ENCODE results near the gene HCK. TPM values are rescaled to one million over a fixed set of nuclear protein-coding genes. Genes with fewer than 3 reads are reported as not detected.

The HCK gene
- total and polyA plus RNA-seq, 9 of the 15 experiments (the other 6 are each of a cell fraction or from before 2014, with no cell fraction given) = 0.09 to 0.51 (median 0.27) TPM; not detected in 6

DNA sequence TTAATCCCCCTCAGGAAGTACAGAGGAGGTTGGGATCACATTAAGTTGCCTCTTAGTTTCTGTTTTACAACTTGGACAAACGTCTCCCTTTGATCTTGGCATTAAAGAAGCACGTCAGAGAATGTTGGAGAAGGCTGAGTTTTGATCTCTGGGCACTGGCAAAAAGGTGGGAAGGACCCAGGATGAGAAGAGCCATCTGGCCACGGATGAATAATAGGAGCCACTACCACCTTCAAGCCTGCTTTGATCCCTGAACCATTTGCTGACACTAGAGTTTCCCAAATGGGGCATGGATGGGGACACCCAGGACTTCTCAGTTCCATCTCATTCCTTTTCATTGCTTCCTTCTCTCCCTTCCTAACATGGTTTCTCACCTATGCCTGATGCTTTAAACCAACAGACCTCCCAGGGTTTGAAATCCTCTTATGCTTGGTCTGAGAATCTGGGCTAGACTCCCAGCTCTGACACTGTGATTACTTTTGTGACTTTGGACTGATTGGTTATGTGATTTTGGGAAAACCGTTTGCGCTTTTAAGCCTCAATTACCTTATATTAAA, 63.2 kb downstream of the HCK start:
- Histone ChIP-seq H3K36me3 (ENCODE audit: control insufficient read depth, insufficient read depth, low read length) (peaks cover 29% of the 10 kb centered on the region), H3K4me1 (replicated peaks in 1 of 2; ENCODE audit: control insufficient read depth in 2 of 2, insufficient read depth in 2 of 2, low read length in 2 of 2) (peaks cover 3 to 12% of the 10 kb centered on the region in 2 experiments; a peak in 3 of 5 replicates), H3K9me3 (replicated peaks; ENCODE audit: control insufficient read depth, insufficient read depth, low read depth, low read length) (no peaks in the 10 kb centered on the region), H4K20me1 (replicated peaks; ENCODE audit: control insufficient read depth, insufficient read depth, low read length) (peaks cover 25% of the 10 kb centered on the region; the same call in 1 of the 2 replicates), H3K79me2 (ENCODE audit: control insufficient read depth, insufficient read depth, low read length) (peaks cover 90% of the 10 kb centered on the region), H3K9ac (ENCODE audit: insufficient read depth in 1 of 2, low read depth in 2 of 2, low read length in 2 of 2) (no peak overlapping the region), H3K27ac (ENCODE audit: extremely low read depth, low read depth, low read length) (no peak overlapping the region), H3K4me2 (ENCODE audit: insufficient read depth, low read length) (no peak overlapping the region), H3K4me3 (no peak overlapping the region), H2AFZ (ENCODE audit: low read depth, low read length) (no peak overlapping the region), H3K27me3 (ENCODE audit: control insufficient read depth in 2 of 2, insufficient read depth in 2 of 2, low read length in 2 of 2) (no peaks in the 10 kb centered on the region), H3K9me1 (ENCODE audit: control insufficient read depth, insufficient read depth, low read length) (no peaks in the 10 kb centered on the region)
- intact Hi-C loops (cut with micrococcal nuclease) = no loop called here
- ChIA-PET POLR2A (no interaction called here), CTCF (ENCODE audit: low intra/inter-chr PET ratio) (interaction anchor here (0.6 kb wide), 1 partner anchor 539 kb away, joined by 3 read pairs; no protein-coding TSS in a partner anchor)
- BruUV-seq (replicated peaks) = no TSS peak
- DNase-seq (ENCODE audit: extremely low read depth in 1 of 4, low spot score in 3 of 4) (no peak), FAIRE-seq (no peak), ATAC-seq (no peak)
- in situ Hi-C loops (cut with MboI) = no loop called here
- TF ChIP-seq ZNF224 (CRISPR knock-in tag; IDR thresholded peaks at IDR 0.05) = no peak
- WGBS (ENCODE audit: insufficient coverage, low coverage, missing lambda C conversion rate) = 66% methylated on average over 5 of the region's 5 CpGs

DNA sequence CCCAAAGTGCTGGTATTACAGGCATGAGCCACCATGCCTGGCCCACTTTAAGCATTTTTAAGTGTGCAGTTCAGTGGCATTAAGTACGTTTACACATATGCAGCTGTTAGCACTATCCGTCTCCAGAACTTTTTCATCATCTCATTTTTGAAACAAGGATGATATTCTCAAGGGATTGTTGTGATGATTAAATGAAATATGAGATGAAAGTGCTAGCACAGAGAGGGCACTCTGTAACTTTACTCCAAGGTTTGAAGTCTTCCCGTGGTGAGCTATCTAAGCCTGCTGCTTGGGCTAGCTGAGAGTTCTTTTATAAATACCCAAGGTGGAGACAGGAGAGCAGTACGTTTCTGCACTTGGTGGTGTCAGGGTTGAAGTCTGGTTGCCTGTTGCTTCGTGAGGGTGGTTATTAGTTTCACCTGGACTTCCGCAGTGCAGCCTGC, 64.1 kb downstream of the HCK start:
- Histone ChIP-seq H3K9me3 (replicated peaks; ENCODE audit: control insufficient read depth, insufficient read depth, low read depth, low read length) (no peaks in the 10 kb centered on the region), H3K9ac (ENCODE audit: insufficient read depth in 1 of 2, low read depth in 2 of 2, low read length in 2 of 2) (no peak overlapping the region), H3K4me1 (replicated peaks in 1 of 2; ENCODE audit: control insufficient read depth in 2 of 2, insufficient read depth in 2 of 2, low read length in 2 of 2) (peaks cover 3 to 12% of the 10 kb centered on the region in 2 experiments; a peak in 3 of 5 replicates), H4K20me1 (replicated peaks; ENCODE audit: control insufficient read depth, insufficient read depth, low read length) (peaks cover 25% of the 10 kb centered on the region; the same call in 1 of the 2 replicates), H3K36me3 (ENCODE audit: control insufficient read depth, insufficient read depth, low read length) (peaks cover 29% of the 10 kb centered on the region), H3K79me2 (ENCODE audit: control insufficient read depth, insufficient read depth, low read length) (peaks cover 89% of the 10 kb centered on the region), H3K27me3 (ENCODE audit: control insufficient read depth in 2 of 2, insufficient read depth in 2 of 2, low read length in 2 of 2) (no peaks in the 10 kb centered on the region), H3K4me3 (no peak overlapping the region), H3K27ac (ENCODE audit: extremely low read depth, low read depth, low read length) (no peak overlapping the region), H3K4me2 (ENCODE audit: insufficient read depth, low read length) (no peak overlapping the region), H2AFZ (ENCODE audit: low read depth, low read length) (no peak overlapping the region), H3K9me1 (ENCODE audit: control insufficient read depth, insufficient read depth, low read length) (no peaks in the 10 kb centered on the region)
- FAIRE-seq (no peak), DNase-seq (ENCODE audit: extremely low read depth in 1 of 4, low spot score in 3 of 4) (no peak), ATAC-seq (peak; percentile 29; the same call in 2 of the 3 replicates)
- ChIA-PET CTCF (ENCODE audit: low intra/inter-chr PET ratio) (interaction anchor here (0.6 kb wide), 1 partner anchor 538 kb away, joined by 3 read pairs; no protein-coding TSS in a partner anchor), POLR2A (interaction anchor here (0.5 to 1.6 kb wide), 5 partner anchors 9 to 276 kb away, joined by 3 to 4 read pairs (median 3); no protein-coding TSS in a partner anchor)
- in situ Hi-C loops (cut with MboI) = no loop called here
- 67% methylated on average over 6 of the region's 6 CpGs for WGBS (ENCODE audit: insufficient coverage, low coverage, missing lambda C conversion rate)
- BruUV-seq (replicated peaks) = no TSS peak
- intact Hi-C loops (cut with micrococcal nuclease) = no loop called here
- no peak for TF ChIP-seq CBFB (CRISPR knock-in tag; IDR thresholded peaks at IDR 0.05)
- no peak for TF ChIP-seq ZSCAN32 (CRISPR knock-in tag; IDR thresholded peaks at IDR 0.05)
- no peak for TF ChIP-seq RBM34 (IDR thresholded peaks at IDR 0.05; ENCODE audit: borderline replicate concordance, insufficient read depth, low read length)
- TF ChIP-seq, protein P1, sequence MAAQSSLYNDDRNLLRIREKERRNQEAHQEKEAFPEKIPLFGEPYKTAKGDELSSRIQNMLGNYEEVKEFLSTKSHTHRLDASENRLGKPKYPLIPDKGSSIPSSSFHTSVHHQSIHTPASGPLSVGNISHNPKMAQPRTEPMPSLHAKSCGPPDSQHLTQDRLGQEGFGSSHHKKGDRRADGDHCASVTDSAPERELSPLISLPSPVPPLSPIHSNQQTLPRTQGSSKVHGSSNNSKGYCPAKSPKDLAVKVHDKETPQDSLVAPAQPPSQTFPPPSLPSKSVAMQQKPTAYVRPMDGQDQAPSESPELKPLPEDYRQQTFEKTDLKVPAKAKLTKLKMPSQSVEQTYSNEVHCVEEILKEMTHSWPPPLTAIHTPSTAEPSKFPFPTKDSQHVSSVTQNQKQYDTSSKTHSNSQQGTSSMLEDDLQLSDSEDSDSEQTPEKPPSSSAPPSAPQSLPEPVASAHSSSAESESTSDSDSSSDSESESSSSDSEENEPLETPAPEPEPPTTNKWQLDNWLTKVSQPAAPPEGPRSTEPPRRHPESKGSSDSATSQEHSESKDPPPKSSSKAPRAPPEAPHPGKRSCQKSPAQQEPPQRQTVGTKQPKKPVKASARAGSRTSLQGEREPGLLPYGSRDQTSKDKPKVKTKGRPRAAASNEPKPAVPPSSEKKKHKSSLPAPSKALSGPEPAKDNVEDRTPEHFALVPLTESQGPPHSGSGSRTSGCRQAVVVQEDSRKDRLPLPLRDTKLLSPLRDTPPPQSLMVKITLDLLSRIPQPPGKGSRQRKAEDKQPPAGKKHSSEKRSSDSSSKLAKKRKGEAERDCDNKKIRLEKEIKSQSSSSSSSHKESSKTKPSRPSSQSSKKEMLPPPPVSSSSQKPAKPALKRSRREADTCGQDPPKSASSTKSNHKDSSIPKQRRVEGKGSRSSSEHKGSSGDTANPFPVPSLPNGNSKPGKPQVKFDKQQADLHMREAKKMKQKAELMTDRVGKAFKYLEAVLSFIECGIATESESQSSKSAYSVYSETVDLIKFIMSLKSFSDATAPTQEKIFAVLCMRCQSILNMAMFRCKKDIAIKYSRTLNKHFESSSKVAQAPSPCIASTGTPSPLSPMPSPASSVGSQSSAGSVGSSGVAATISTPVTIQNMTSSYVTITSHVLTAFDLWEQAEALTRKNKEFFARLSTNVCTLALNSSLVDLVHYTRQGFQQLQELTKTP (IDR thresholded peaks at IDR 0.05; ENCODE audit: low read depth in 1 of 2, partially characterized antibody in 2 of 2) = no peak
- TF ChIP-seq, protein P2, sequence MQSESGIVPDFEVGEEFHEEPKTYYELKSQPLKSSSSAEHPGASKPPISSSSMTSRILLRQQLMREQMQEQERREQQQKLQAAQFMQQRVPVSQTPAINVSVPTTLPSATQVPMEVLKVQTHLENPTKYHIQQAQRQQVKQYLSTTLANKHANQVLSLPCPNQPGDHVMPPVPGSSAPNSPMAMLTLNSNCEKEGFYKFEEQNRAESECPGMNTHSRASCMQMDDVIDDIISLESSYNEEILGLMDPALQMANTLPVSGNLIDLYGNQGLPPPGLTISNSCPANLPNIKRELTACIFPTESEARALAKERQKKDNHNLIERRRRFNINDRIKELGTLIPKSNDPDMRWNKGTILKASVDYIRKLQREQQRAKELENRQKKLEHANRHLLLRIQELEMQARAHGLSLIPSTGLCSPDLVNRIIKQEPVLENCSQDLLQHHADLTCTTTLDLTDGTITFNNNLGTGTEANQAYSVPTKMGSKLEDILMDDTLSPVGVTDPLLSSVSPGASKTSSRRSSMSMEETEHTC (IDR thresholded peaks at IDR 0.05) = no peak
- TF ChIP-seq PURB (CRISPR knock-in tag; IDR thresholded peaks at IDR 0.05; ENCODE audit: low read depth) = no peak
- no peak for TF ChIP-seq CAMTA2 (CRISPR knock-in tag; conservative IDR thresholded peaks at IDR 0.05)
- no peak for TF ChIP-seq MTF1 (CRISPR knock-in tag; IDR thresholded peaks at IDR 0.05; ENCODE audit: borderline replicate concordance)
- TF ChIP-seq HIVEP1 (CRISPR knock-in tag; IDR thresholded peaks at IDR 0.05) = no peak

All from K562 (cell line).